Osteocyte (in vitro differentiated cells): ENCODE data around the gene CIT. TPM values are rescaled to one million over a fixed set of nuclear protein-coding genes. Genes with fewer than 3 reads are reported as not detected.

Experiments
- DNase-seq: peaks from one replicate; pipeline ENCODE4 v3.0.0; 2021; ENCODE audit warnings: mixed read lengths; ENCODE audit not compliant: unreplicated experiment; ENCODE audit errors: extremely low spot score
- H3K27ac Mint-ChIP-seq: one replicate; pipeline ENCODE4 v1.8.0; 2021; ENCODE audit warnings: mild to moderate bottlenecking, mixed read lengths; ENCODE audit not compliant: unreplicated experiment
- H3K27me3 Mint-ChIP-seq: one replicate; pipeline ENCODE4 v1.8.0; 2021; ENCODE audit warnings: mixed read lengths; ENCODE audit not compliant: unreplicated experiment
- H3K36me3 Mint-ChIP-seq: one replicate; pipeline ENCODE4 v1.8.0; 2021; ENCODE audit warnings: mixed read lengths; ENCODE audit not compliant: unreplicated experiment
- H3K4me1 Mint-ChIP-seq: one replicate; pipeline ENCODE4 v1.8.0; 2021; ENCODE audit warnings: mixed read lengths; ENCODE audit not compliant: unreplicated experiment
- H3K4me3 Mint-ChIP-seq: one replicate; pipeline ENCODE4 v1.8.0; 2021; ENCODE audit warnings: mild to moderate bottlenecking, moderate library complexity, mixed read lengths; ENCODE audit not compliant: unreplicated experiment
- H3K9me3 Mint-ChIP-seq: one replicate; pipeline ENCODE4 v1.8.0; 2021; ENCODE audit warnings: mixed read lengths; ENCODE audit not compliant: unreplicated experiment
- total RNA-seq: library from RNA; stranded (reverse); gene quantifications from 2 replicates; pipeline ENCODE4 v1.2.1, GENCODE V29; 2021
- TF ChIP-seq, protein P1 (sequence below): fragments of 200-600 bp; sonication (generic); IDR thresholded peaks from 2 replicates; pipeline ENCODE4 v1.5.0; 2021; ENCODE audit warnings: antibody characterized with exemption, mild to moderate bottlenecking, moderate library complexity

CIT gene
- total RNA-seq, 1 donor from 2014 or later: 10.2 TPM

DNA sequence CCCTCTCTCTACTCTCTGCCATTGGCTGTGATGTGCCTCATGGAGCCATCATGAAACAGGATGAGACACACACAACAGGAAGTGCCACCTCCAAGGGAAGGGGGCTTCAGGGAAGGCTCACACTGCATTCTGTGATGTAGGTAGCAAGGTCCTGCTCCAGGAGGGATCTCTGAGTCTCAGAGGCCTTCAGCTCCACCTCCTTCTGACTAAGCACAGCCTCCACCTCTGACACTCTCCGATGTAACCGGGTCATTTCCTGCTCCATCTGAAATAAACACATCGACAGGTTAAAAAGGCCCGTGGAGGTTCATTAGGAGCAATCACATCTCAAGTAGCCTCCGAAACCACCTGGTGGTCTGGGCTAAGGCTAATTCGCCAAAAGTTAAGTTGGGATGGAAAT lies 93.3 kb downstream of the CIT start:
- Mint-ChIP-seq H3K36me3 (peaks cover 4% of the 10 kb centered on the region), H3K4me1 (peaks cover 2% of the 10 kb centered on the region), H3K9me3 (peaks cover 4% of the 10 kb centered on the region), H3K27me3 (no peaks in the 10 kb centered on the region), H3K4me3 (no peak overlapping the region), H3K27ac (no peak overlapping the region)
- TF ChIP-seq, protein P1, sequence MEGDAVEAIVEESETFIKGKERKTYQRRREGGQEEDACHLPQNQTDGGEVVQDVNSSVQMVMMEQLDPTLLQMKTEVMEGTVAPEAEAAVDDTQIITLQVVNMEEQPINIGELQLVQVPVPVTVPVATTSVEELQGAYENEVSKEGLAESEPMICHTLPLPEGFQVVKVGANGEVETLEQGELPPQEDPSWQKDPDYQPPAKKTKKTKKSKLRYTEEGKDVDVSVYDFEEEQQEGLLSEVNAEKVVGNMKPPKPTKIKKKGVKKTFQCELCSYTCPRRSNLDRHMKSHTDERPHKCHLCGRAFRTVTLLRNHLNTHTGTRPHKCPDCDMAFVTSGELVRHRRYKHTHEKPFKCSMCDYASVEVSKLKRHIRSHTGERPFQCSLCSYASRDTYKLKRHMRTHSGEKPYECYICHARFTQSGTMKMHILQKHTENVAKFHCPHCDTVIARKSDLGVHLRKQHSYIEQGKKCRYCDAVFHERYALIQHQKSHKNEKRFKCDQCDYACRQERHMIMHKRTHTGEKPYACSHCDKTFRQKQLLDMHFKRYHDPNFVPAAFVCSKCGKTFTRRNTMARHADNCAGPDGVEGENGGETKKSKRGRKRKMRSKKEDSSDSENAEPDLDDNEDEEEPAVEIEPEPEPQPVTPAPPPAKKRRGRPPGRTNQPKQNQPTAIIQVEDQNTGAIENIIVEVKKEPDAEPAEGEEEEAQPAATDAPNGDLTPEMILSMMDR: no peak
- DNase-seq: no peak

DNA sequence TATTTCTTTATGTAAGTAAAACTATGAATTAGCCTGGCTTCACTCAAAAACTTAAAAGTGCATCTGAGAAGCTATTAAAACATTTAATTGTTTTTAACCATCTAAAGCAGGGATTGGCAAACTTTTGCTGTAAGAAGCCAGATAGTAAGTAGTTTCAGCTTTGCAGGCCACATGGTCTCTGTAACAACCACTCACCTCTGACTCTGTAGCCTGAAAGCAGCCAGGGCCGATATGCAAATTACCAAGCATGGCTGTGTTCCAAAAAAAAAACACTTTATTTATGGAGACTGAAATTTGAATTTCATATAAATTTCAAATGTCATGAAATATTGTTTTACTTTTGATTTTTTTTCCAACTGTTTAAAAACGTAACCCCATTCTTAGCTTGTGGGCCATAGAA lies 95.3 kb downstream of the CIT start:
- no peak for DNase-seq
- Mint-ChIP-seq H3K27ac (no peak overlapping the region), H3K27me3 (no peaks in the 10 kb centered on the region), H3K4me1 (peaks cover 2% of the 10 kb centered on the region), H3K36me3 (peaks cover 4% of the 10 kb centered on the region), H3K9me3 (peaks cover 4% of the 10 kb centered on the region), H3K4me3 (no peak overlapping the region)
- TF ChIP-seq, protein P1: no peak

DNA sequence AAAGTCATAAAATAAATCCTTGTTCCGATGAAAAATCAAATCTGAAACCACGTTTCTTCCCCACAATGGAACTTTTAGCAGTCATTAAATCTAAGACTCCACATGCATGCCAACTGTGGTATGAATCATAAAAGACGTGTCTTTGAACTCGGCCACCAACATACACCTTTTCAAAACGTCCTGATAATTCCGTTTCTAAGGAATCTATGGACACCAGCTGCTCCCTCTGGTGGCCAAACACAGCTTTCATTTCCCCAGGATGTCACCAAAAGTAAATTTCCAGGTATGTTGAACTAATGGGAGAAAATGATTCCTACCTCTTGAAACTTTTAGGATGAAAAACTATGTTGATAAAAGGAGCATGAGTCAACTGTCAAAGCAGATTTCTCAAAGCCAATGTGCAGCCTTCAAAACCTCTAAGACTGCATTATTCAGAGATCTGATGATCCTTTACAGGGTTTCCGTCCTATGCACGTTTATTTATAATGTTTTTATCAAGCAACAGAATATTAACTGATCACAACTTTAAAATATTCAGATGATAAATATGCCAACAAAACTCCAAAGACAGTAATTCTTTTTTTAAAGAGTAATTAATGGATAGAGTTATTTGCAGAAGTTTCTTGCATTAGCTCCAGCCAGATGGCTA lies 96.2 kb downstream of the CIT start:
- no peaks in the 10 kb centered on the region for H3K27me3 Mint-ChIP-seq
- peak overlapping the region; percentile 30 for H3K4me3 Mint-ChIP-seq
- peaks cover 2% of the 10 kb centered on the region for H3K4me1 Mint-ChIP-seq
- TF ChIP-seq, protein P1: peak; percentile 89
- no peak for DNase-seq
- H3K27ac Mint-ChIP-seq: no peak overlapping the region
- H3K9me3 Mint-ChIP-seq: peaks cover 4% of the 10 kb centered on the region
- H3K36me3 Mint-ChIP-seq: peaks cover 4% of the 10 kb centered on the region

DNA sequence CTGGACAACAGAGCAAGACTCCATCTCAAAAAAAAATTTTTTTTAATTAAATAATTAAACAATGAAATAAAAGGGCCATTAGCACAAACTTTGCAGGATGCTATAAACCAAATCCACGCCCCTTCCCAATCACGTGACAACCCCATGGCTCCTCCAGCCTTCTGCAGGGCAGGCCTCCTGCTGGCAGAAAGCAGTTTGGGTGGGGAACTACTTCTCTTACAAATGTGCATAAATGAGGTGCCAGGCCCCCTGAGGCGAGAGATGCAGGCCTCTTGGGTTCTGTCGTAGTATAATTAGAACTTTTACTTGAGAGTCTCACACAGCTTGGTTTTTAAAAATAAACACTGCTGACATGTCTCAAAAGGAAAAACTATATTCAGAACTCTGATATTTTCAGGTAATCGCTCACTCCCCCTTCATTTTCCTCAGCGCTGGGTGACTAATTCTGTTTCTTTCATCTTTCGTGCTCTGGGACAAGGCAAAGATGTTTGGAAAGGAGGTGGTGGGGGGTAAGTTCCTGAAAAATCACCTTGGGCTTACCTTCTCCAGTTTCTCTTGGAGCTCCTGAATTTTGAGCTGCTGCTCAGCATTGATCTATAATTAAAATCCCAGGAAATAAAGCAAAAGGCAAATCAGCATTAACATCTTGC lies 101.7 kb downstream of the CIT start:
- no peaks in the 10 kb centered on the region for H3K9me3 Mint-ChIP-seq
- H3K4me3 Mint-ChIP-seq: no peak overlapping the region

DNA sequence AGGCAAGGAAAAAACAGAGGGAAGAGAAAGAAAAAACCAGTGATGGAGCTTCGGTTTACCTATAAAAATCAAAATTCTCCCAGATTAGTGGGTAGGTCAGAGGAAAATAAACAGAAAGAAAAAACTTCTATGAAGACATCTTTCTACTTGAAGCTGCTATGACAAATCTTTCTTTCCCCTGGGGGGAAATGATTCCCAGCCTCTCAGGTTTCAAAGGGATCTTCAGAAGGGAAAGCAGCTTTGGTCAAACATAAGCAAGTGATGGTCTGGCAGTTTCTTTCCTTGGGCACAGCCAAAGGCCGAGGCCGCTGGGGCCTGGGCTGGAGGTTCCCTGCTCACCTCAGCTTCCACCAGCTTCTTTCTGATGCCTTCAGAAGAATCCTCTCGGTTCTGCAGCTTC lies 104.7 kb downstream of the CIT start:
- peaks cover 14% of the 10 kb centered on the region for H3K36me3 Mint-ChIP-seq
- no peak overlapping the region for H3K27ac Mint-ChIP-seq

More for the DNA sequence above, 101.7 kb downstream of the CIT start:
- TF ChIP-seq, protein P1: no peak
- no peak overlapping the region for H3K27ac Mint-ChIP-seq
- no peaks in the 10 kb centered on the region for H3K27me3 Mint-ChIP-seq
- H3K36me3 Mint-ChIP-seq: peaks cover 13% of the 10 kb centered on the region
- no peaks in the 10 kb centered on the region for H3K4me1 Mint-ChIP-seq
- no peak for DNase-seq

More for the DNA sequence above, 104.7 kb downstream of the CIT start:
- H3K9me3 Mint-ChIP-seq: no peaks in the 10 kb centered on the region
- TF ChIP-seq, protein P1: no peak
- DNase-seq: no peak
- no peaks in the 10 kb centered on the region for H3K4me1 Mint-ChIP-seq
- no peak overlapping the region for H3K4me3 Mint-ChIP-seq
- H3K27me3 Mint-ChIP-seq: no peaks in the 10 kb centered on the region
